GM19099 (cell line): Measurements from ENCODE around the gene CECR2.

Experiments used
- POLR2A ChIP-seq: IDR thresholded peaks from 3 replicates; pipeline ENCODE4 v1.6.1; 2011; ENCODE audit warnings: low read depth; ENCODE audit not compliant: insufficient read length; ENCODE audit errors: extremely low read depth

The CECR2 gene

DNA sequence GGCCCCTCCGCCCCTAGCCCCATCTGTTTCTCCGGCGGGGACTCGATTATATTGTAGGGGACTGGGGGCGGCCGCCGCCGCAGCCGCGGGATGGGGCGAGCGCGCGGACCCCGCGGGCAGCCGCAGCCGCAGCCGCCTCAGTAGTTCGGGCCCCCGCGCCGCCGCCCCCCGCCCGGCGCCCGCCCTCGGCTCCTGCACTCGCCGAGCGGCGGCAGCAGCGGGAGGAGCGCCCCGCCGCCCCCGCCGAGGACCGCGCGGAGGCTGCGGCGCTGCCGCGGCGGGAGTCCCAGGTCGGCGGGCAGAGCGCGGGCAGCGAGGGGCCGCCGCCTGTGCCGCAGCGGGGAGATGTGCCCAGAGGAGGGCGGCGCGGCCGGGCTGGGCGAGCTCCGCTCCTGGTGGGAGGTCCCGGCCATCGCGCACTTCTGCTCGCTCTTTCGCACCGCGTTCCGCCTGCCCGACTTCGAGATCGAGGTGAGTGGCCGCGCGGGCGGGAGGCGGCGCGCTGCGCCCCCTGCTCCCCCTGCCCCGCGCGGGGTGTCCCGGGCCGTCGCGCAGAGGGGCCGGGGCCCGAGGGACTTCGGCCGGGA lies at the start of gene CECR2:
CECR2 (plus strand) TSS at position 22 of the 587 bp plus-strand sequence; CDS start at position 346, 324 bp downstream.
- TF ChIP-seq POLR2A, result no peak

DNA sequence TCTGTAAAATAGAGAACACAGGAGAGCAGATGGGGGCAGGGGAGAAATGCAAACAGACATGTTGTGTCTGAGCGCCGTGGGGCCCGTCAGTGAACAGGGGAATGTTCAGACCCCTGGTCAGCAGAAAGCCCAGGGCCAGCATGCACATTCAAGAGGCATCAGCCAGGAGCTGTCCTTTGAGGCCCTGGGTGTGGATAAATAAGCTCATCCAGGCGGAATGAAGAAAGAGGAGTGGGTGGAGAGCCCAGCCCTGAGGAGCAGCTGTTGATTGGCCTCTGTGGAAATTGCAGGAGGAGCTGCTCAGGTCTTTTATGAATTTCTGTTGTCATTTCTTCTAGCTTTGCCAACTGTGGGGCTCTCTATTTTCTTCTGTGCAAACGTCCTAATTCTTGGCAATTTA lies 49.7 kb upstream of the CECR2 start:
- TF ChIP-seq POLR2A, result no peak

GRCh38 chr22:17322511-17322910 lies 46.7 kb upstream of the CECR2 start:
- no peak for TF ChIP-seq POLR2A

DNA sequence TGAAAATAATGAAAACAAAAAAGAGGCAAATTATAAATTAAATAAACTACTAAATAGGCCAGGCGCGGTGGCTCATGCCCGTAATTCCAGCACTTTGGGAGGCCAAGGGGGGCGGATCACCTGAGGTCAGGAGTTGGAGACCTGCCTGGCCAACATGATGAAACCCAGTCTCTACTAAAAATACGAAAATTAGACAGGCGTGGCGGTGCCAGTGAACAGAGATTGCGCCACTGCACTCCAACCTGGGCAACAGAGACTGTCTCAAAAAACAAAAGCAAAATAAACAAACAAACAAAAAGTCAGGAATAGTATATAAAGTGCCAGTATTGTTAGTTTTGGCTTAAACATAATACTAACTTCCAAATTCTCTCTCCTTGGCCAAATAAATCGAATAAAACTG lies 37.6 kb upstream of the CECR2 start:
- TF ChIP-seq POLR2A, result no peak

DNA sequence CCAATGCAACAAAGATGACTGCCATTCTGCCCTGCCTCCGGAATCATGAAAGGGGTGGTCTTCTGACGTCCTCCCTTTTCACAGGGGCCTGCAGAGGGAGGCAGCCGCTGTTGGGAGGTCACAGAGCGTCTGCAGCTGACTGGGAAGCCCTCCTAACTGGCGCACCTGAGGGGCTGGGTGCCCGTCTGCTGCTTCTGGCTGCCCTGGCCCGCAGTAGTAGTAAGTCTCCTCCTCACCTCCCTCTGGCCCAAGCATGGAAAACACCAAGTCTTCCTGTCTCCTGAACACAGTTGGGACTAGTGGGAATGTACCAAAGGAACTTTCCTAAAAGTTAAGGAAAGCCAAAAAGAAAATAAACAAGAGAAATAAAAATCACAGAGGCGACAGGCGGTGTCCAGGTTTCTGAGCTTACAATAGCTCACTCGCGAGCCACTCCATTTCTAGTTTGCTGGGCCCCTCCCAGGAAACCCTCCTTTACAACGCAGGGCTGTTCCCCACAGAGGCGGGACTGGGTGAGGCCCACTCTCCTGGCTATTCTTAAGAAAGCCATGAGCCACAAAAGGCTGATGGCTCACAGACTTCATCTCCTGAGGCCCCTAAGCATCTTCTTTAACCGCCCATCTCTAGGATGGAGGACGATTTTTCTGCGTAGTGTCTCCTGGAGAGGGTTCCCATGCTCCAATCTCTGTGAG lies 37.0 kb upstream of the CECR2 start:
- TF ChIP-seq POLR2A, result no peak

DNA sequence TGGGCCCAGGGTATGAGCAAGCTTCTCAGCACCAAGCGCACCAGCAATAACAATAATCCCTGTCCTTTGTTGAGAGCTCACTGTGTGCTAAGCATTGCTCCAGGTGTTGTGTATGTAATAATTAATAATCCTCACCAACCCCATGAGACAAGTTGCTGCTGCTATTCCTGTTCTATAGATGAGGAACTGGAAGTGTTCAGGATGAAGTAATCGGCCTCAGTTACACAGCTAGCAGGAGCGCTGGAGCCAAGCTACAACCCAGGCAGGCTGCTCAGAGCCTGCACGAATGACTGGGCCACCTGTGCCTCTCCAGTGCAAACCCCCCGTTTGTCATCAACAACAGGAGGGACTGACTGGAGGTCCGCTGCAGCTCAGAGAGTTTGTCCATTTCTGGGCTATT lies 35.2 kb upstream of the CECR2 start:
- no peak for TF ChIP-seq POLR2A

DNA sequence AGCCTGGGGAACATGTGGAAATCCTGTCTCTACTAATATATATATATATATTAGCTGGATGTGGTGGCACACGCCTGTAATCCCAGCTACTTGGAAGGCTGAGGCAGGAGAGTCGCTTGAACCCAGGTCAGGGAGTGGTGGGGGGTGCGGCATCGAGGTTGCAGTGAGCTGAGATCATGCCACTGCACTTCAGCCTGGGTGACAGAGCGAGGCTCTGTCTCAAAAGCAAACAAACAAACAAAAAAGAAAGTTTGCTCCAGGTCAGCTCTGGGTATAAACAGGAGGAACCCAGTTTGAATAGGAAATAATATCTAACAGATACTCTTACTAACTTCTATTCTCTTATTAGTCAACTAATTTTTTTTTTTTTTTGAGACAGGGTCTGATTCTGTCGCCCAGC lies 34.3 kb upstream of the CECR2 start:
- no peak for TF ChIP-seq POLR2A

GRCh38 chr22:17336061-17336460 lies 33.2 kb upstream of the CECR2 start:
- TF ChIP-seq POLR2A, result no peak

DNA sequence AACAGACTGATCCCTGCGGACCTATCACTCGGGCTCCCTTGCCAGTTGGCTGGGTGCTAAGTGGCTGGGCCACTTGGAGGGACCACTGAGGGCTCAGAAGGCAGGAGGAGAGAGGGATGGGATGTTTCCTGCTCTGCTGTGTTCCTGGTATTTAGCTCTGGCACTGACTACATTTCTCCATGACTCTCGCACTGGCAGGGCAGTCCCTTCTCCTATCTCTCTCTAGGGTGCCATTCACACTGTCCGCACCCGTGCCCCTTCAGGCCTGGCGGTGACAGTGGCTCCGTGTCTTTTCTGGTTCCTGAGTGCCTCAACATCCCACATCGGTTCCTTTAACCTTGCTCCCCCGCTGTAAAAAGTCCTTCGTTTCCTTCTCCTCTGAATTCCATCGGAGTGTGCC lies 31.6 kb upstream of the CECR2 start:
- TF ChIP-seq POLR2A, result no peak

GRCh38 chr22:17339095-17339693 lies 30.1 kb upstream of the CECR2 start:
- TF ChIP-seq POLR2A, result no peak

- no peak for TF ChIP-seq POLR2A
Measured at GRCh38 chr22:17342361-17342760, 26.9 kb upstream of the CECR2 start.

DNA sequence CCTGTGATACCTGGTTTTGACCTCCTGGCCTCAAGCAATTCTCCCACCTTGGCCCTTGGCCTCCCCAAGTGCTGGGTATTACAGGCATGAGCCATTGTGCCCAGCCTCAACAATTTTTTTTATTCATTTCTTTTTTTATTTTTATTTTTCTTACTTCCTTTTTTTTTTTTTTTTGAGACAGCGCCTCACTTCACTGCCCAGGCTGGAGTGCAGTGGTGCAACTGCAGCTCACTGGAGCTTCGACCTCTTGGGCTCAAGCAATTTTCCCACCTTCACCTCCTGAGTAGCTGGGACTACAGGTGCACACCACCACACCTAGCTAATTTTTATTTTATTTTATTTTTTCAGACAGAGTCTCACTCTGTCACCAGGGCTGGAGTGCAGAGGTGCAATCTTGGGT lies 25.5 kb upstream of the CECR2 start:
- no peak for TF ChIP-seq POLR2A

GRCh38 chr22:17346578-17346977 lies 22.7 kb upstream of the CECR2 start:
- TF ChIP-seq POLR2A, result no peak

- no peak for TF ChIP-seq POLR2A
Measured at GRCh38 chr22:17347724-17348123, 21.5 kb upstream of the CECR2 start.

- no peak for TF ChIP-seq POLR2A
Measured at GRCh38 chr22:17348464-17349103, 20.7 kb upstream of the CECR2 start.

DNA sequence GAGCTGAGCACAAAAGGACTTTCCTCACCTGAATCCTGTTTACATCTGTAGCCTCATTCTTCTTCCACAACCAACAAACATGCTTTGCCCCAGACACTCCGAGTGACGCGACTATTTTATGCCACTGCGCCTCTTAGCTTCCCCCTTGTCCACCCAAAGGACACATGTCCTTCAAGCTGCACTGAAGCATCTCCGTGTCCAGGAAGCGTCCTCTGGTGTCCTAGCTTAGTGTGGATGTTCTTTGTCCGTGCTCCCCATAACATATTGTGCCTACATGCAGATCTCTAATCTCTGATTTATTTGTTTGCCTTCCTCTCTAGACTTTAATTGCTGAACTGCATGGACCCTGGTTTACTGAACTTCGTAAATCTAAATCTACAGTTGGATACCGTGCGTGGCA lies 20.1 kb upstream of the CECR2 start:
- TF ChIP-seq POLR2A, result no peak
